HG03575 (cell line): ENCODE measurements around the gene CDX2.

Experiments used
- ATAC-seq: cut with Tn5 transposase; IDR thresholded peaks from one replicate; pipeline ENCODE4 v1.9.1; 2021; ENCODE audit not compliant: unreplicated experiment, insufficient number of reproducible peaks, low FRiP score; ENCODE audit errors: extremely low read depth

The CDX2 gene

DNA sequence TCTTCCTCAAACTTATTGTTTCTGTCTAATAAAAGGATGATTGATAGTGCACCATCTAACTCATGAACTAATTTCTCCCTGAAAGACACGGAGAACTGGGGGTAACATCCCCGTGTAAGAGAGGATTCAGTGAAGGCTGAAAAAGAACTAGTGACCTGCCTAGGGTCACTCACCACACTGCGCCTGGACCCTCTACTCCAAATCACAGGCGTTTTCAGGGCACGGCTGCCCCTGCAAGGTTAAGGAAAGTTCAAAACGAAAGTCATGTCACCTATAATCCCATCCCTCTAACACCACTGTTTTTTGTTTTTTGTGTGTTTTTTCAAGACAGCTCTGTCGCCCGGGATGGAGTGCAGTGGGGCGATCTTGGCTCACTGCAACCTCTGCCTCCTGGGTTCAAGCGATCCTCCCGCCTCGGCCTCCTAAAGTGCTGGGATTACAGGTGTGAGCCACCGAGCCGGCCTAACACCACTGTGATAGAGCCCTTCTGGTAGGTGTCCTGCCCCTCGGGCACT is 10.7 kb upstream of the CDX2 start:
- no peak for ATAC-seq

DNA sequence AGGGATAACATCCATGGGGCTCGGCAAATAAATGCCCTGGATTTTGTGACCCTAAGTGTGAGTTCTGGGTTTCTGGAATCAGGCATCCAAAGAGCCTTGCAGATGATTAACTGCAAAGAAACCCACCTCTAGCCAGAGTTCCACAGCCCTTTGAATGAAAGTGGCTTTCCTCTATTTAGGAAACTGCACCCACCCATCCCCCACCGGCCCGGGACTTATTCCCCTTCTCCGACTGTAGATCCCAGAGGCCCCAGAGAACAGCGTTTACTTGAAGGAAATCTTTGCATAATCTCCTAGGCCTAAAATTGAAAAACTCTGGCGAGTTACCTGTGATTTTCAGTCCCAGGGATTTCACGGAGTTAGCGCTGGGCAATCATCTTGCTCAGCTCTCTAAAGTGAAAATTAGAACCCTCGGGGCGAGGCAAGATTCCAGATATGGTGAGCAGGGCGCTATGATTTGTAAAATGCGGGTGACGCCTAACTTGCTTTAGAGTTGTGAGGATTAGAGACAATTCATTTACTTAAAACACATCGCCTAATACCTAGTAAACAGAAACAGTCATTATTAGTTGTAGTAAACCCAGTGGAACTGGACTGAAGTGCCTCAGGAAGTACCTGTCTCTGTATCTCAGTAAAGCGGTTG is 10.0 kb upstream of the CDX2 start:
- ATAC-seq, result no peak

DNA sequence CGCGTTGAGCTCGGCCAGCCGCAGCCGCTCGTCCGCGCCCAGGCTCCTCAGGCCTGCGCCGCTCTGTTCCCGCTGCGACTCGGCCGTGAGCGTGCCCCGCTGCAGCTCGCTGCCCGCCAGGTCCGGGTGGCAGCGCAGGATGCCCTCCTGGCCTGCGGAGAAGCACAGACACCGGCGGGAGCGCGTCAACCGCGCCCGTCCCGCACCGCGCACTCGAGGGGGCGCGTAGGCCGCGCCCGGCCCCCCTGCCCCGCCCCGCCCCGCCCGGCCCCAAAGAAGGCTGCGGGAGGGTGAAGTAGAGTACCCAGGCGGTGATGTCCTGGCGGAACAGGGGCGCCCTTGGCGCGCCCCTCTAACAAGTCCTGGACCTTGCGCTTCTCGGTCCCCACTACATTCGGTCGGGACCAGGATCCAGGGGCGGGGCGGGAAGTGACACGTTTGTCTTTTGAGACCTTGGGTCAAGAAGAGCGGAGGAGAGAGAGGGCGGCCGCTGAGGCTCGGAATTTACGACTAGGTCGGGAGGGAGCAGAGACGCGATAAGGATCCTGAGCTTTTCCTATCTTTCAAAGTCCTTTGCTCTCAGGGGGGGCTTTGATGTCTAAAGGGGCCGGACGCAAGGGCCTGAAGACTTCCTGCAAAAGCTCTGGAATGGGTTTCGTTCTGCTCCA is 9.3 kb upstream of the CDX2 start:
- no peak for ATAC-seq

DNA sequence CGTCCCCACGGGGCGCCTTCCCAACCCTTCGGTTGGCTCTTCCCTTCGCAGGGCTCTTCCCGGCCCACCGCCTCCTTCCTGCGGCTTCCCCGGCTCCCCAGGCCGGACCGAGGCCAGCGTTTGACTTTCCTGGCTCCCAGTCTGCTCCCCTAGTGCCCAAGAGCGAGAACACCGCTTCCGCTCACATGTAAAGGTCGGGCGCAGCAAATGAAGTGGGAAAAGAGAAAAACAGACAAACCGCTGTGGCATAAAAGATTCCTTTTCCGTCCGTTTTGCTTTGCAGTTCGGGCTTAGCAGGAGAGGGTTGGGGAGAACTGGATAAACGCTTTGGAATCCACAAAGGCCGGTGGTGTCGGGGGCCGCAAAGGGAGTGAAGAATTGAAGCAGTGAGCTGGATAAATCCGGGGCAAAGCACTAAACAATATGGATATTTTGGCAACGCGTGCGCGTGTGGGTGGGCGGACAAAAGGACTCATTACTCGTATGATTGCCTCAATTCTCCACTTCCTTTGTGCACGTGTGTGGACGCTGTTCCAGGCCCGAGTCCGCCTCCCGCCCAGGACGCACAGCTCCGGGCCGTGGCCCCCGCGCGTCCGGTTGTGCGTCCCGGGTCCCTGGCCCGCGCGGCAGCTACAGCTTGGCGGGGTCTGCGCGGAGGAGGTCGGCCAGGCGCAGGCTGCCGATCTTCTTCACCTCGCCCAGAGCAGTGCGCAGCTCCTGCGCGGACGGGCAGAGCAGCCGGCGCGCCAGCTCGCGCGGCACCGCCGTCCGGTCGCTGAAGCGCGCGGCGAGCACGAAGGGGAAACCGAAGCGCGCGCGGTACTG is 8.6 kb upstream of the CDX2 start:
- ATAC-seq, result no peak

GRCh38 chr13:27976362-27977091 is 7.4 kb upstream of the CDX2 start:
- ATAC-seq, result no peak

DNA sequence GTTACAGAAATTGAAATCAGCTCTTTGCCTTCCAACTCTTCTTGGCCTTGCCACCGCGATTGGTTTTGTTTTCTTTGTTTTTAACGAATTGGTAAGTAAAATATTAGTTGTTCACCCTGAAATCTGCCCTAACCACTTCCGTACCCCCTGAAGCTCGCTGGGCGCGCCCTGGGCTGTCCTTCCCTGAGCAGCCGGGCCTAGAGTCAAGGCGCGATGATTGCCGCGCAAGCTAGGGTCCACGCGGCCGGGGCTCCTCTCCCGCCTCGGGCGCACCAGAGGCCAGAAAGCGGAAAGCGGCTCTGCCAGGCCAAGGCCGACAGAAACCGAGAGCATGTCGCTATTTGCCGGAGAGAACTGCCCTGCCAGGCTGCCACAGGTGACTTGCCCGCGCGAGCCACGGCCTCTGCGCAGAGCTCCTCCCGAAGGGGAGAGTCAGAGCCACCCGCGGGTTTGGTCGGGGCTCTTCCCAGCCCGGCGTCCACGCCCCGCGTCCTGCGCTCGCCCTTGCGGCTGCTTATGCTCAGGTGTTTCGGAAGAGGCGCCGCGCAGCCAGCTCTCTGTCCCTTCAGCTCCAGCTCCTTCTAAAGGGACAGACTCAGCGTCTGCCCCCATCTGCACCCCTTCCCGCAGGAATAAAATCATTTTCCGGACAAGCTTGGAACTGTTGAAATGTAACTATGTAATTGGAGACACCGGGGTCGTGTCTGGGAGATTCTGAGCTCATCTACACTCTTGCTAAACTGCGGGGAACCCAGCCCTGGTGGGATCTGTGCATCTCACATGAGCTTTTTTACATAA is 6.6 kb upstream of the CDX2 start:
- ATAC-seq, result no peak

DNA sequence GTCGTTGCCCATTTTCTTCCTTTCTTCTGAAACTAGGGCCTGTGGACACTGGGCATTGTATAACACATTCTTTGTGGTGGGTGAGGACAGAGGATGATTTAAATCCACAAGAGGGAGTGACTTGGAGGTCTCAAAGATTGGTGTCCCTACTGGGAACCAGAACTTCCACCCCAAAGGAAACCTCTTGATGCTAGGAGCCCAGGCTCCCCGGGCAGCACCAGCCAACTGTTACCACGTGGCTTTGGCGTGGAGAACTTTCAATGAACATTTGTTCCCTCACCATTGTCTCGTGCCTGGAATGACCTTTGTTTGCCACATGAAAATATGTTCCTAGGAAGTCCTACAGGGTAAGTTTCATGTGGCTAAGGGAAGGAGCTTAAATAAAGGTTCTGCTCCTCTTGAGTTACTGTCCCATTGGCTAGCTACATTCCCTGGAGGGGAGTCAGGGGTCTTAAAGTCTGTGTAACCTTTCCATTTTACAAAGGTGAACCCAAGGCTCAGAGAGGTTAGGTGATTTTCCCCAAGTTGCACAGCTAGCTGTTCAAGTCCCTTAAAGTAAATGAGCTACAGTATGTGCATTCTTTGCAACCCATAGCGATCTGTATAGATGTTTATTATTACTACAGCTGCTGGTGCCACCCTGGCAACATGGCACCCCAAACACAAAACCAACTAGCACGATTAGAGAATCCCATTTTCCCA is 5.0 kb upstream of the CDX2 start:
- no peak for ATAC-seq

DNA sequence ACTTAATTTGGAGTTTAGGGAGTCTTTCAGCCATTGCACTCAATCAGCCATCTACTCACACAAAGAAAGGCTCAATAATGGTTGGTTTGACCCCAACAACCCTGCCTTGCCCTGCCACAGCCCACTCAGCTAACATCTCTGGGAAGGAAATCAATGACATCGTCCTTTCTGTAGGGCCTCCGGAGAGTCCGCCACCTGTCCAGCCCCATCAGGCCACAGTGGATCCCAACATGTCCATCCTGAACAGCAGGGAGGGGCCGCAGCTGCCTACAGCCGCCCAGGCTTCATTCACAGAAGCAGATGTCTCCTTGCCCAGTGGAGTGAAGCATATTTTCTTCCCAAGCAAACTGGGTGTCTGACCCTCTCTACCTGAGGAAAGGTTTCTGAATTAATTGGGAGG is 4.2 kb upstream of the CDX2 start:
- no peak for ATAC-seq

GRCh38 chr13:27972478-27972820 is 3.3 kb upstream of the CDX2 start:
- no peak for ATAC-seq

DNA sequence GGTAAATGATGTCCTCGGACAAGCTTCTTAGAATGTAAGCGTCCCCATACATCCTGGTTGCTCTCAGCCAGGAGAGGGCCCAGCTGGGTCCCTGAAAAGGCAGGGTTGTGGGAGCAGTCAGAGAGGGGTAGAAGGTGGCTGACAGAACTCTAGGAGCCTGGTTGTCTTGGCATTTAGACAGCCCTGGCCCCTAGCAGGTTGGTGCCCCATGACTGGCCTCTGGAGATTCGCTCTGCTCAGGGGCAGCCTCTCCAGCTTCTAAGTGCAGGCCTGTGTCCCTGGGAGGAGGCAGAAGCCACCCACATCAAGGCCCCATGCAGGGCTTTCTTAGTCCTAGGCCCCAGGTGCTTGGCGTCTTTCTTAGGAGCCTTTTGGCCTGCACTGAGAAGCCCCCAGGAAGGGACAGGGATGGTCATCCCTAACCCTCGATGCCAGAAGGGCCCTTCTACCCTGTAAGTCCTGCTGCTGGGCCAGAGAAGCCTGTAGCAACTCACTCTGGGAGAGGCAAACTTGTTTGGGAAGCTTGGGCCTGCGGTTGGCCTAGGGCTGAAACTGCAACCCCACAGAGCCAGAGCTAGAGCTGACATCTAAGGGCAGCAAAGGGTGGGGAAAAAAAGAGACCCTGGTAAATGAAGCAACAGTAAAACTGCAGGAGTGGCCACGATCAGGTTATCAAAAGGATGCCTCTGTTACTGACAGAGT is 2.8 kb upstream of the CDX2 start:
- no peak for ATAC-seq

GRCh38 chr13:27971236-27971645 is 2.1 kb upstream of the CDX2 start:
- ATAC-seq, result no peak

DNA sequence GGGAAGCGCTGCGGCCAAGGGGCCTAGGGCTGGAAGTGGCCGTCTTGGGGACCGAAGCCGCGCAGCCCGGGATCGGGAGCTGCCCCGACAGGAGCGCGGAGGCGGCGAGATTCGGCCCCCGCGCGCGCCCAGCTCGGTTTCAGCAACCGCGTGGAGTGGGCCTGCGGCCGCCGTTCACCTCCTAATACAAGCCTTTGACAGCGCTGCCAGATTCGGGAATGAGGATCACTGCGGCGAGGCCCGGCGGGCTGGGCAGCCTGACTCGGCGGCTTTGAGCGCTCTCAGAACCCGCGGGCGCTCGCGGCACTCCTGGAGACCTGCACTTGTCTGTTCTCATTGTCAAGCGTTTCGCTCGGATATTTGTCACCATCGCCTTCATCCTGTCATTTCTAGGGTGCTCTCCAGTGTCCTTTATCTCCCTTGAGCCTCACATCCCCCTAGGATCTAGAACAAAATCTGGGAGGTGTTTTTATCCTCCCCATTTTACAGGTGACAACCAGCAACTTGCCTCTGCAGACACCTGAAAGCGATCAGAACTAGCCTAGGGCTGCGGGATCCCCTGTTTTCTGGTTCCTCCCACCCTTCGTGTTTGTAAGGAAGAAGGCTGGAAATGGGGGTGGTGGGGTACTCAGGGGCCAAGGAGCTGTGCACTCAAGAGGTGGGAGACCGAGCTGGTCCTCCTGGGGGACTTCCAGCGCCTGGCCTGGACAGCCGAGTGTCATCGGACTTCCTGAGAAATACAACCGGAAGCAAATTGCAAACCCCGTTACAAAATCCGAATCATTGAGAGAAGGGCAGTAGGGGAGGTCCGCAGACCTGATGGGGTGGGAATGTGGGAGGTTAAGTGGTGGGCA is 1.5 kb upstream of the CDX2 start:
- ATAC-seq, result no peak

- ATAC-seq, result no peak
These were observed 733 bp upstream of the CDX2 start for GRCh38 chr13:27969866-27970229.

GRCh38 chr13:27968316-27969081 is 616 bp downstream of the CDX2 start:
- ATAC-seq, result no peak

- ATAC-seq, result no peak
These were observed 1.3 kb downstream of the CDX2 start for GRCh38 chr13:27967736-27968315.

- no peak for ATAC-seq
These were observed 1.8 kb downstream of the CDX2 start for GRCh38 chr13:27967203-27967735.
